MM.1S (cell line): ENCODE results near the gene QPCT.

Experiments used
- DNase-seq: peaks from one replicate; pipeline ENCODE4 v3.0.0-alpha.2; 2015
- H2AFZ ChIP-seq: fragments of 300-600 bp; sonication (generic); 2 replicates; pipeline ENCODE4 v1.6.0; 2016; ENCODE audit warnings: antibody characterized with exemption, low read length
- H3F3A ChIP-seq: fragments of 300-600 bp; sonication (generic); 2 replicates; pipeline ENCODE4 v1.6.1; 2016; ENCODE audit warnings: mild to moderate bottlenecking, antibody characterized with exemption, low read length, moderate library complexity, mixed read lengths; ENCODE audit not compliant: insufficient read depth
- H3K27ac ChIP-seq: fragments of 300-600 bp; sonication (generic); 2 replicates; pipeline ENCODE4 v1.5.1; 2016; ENCODE audit warnings: mild to moderate bottlenecking, low read length
- H3K27me3 ChIP-seq: fragments of 300-600 bp; sonication (generic); replicated peaks from 2 replicates; pipeline ENCODE4 v1.6.0; 2016; ENCODE audit warnings: low read length; ENCODE audit not compliant: insufficient read depth
- H3K36me3 ChIP-seq: fragments of 300-600 bp; sonication (generic); replicated peaks from 2 replicates; pipeline ENCODE4 v1.6.1; 2016; ENCODE audit warnings: mild to moderate bottlenecking, low read length, mixed read lengths; ENCODE audit not compliant: insufficient read depth
- H3K4me1 ChIP-seq: fragments of 300-600 bp; sonication (generic); 2 replicates; pipeline ENCODE4 v1.6.1; 2016; ENCODE audit warnings: low read length, mixed read lengths
- H3K4me2 ChIP-seq: fragments of 300-600 bp; sonication (generic); 2 replicates; pipeline ENCODE4 v1.6.0; 2016; ENCODE audit warnings: low read depth, low read length
- H3K4me3 ChIP-seq: fragments of 300-600 bp; sonication (generic); 2 replicates; pipeline ENCODE4 v1.5.1; 2016; ENCODE audit warnings: low read length, mixed read lengths
- H3K79me2 ChIP-seq: fragments of 300-600 bp; sonication (generic); 2 replicates; pipeline ENCODE4 v1.6.1; 2016; ENCODE audit warnings: mixed run types, low read length, mixed read lengths
- H3K9ac ChIP-seq: fragments of 300-600 bp; sonication (generic); 2 replicates; pipeline ENCODE4 v1.6.1; 2016; ENCODE audit warnings: low read length, mixed read lengths
- H3K9me2 ChIP-seq: fragments of 300-600 bp; sonication (generic); replicated peaks from 2 replicates; pipeline ENCODE4 v1.6.1; 2016; ENCODE audit warnings: mild to moderate bottlenecking, low read length, mixed read lengths; ENCODE audit not compliant: insufficient read depth
- H3K9me3 ChIP-seq: fragments of 300-600 bp; sonication (generic); replicated peaks from 2 replicates; pipeline ENCODE4 v1.6.1; 2016; ENCODE audit warnings: mild to moderate bottlenecking, low read length, mixed read lengths; ENCODE audit not compliant: insufficient read depth
- H4K20me1 ChIP-seq: fragments of 300-600 bp; sonication (generic); 2 replicates; pipeline ENCODE4 v1.6.1; 2016; ENCODE audit warnings: mild to moderate bottlenecking, low read length, moderate library complexity, mixed read lengths; ENCODE audit not compliant: insufficient read depth
- EZH2 ChIP-seq: fragments of 300-600 bp; sonication (generic); optimal IDR thresholded peaks from 2 replicates; pipeline ENCODE3; 2017; ENCODE audit warnings: low read depth, mild to moderate bottlenecking, antibody characterized with exemption, low read length, mixed read lengths
- EZH2phosphoT487 ChIP-seq: fragments of 300-600 bp; sonication (generic); IDR thresholded peaks from 2 replicates; pipeline ENCODE4 v1.6.1; 2018; ENCODE audit warnings: antibody characterized with exemption, low read length
- TF ChIP-seq, protein P1 (sequence below): fragments of 300-600 bp; sonication (generic); IDR thresholded peaks from 2 replicates; pipeline ENCODE4 v1.5.1; 2016; ENCODE audit warnings: antibody characterized with exemption, low read length, mixed read lengths

QPCT gene

DNA sequence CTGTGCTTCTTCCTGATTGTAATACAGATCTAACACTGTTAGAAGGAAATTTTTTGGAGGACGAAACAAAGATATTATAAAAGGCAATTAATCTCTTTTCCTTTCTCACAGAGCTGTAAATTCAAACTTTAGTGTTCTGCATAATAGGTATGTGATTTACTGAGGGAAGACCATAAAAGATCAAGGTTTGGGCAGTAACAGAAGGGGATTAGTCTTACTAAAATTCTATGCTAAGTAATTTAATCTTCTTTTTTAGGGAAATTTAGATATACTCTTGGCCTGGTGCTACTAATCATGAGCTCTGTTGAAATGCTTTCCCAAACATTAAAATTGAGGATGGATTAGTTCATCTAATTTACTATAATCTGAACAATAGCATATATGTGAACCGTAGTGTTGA, 8.8 kb upstream of the QPCT start:
- peak overlapping the region; percentile 66 for H3K4me3 ChIP-seq
- TF ChIP-seq EZH2: no peak
- no peak for TF ChIP-seq EZH2phosphoT487
- TF ChIP-seq, protein P1, sequence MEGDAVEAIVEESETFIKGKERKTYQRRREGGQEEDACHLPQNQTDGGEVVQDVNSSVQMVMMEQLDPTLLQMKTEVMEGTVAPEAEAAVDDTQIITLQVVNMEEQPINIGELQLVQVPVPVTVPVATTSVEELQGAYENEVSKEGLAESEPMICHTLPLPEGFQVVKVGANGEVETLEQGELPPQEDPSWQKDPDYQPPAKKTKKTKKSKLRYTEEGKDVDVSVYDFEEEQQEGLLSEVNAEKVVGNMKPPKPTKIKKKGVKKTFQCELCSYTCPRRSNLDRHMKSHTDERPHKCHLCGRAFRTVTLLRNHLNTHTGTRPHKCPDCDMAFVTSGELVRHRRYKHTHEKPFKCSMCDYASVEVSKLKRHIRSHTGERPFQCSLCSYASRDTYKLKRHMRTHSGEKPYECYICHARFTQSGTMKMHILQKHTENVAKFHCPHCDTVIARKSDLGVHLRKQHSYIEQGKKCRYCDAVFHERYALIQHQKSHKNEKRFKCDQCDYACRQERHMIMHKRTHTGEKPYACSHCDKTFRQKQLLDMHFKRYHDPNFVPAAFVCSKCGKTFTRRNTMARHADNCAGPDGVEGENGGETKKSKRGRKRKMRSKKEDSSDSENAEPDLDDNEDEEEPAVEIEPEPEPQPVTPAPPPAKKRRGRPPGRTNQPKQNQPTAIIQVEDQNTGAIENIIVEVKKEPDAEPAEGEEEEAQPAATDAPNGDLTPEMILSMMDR: no peak
- H2AFZ ChIP-seq: no peak overlapping the region

GRCh38 chr2:37337620-37338280, 6.7 kb upstream of the QPCT start:
- peak overlapping the region; percentile 66 for H3K4me3 ChIP-seq
- H3K9ac ChIP-seq: peak overlapping the region; percentile 92
- peak overlapping the region; percentile 89 for H3K27ac ChIP-seq
- peak overlapping the region; percentile 82 for H3K4me2 ChIP-seq
- H3K9me2 ChIP-seq: no peaks in the 10 kb centered on the region
- H3K4me1 ChIP-seq: peaks cover 50% of the 10 kb centered on the region
- no peaks in the 10 kb centered on the region for H3K9me3 ChIP-seq
- no peaks in the 10 kb centered on the region for H4K20me1 ChIP-seq
- H3F3A ChIP-seq: peaks cover 52% of the 10 kb centered on the region
- TF ChIP-seq EZH2 (no peak), EZH2phosphoT487 (no peak)
- TF ChIP-seq, protein P1: no peak
- no peaks in the 10 kb centered on the region for H3K27me3 ChIP-seq
- H3K79me2 ChIP-seq: peaks cover 100% of the 10 kb centered on the region
- no peak overlapping the region for H2AFZ ChIP-seq
- no peaks in the 10 kb centered on the region for H3K36me3 ChIP-seq
- peak; percentile 55 for DNase-seq

More for the DNA sequence above, 8.8 kb upstream of the QPCT start:
- DNase-seq: peak; percentile 46
- H3K9ac ChIP-seq: peak overlapping the region; percentile 92
- peak overlapping the region; percentile 82 for H3K4me2 ChIP-seq
- H3K4me1 ChIP-seq: peaks cover 51% of the 10 kb centered on the region
- no peaks in the 10 kb centered on the region for H4K20me1 ChIP-seq
- no peaks in the 10 kb centered on the region for H3K27me3 ChIP-seq
- peak overlapping the region; percentile 89 for H3K27ac ChIP-seq
- no peaks in the 10 kb centered on the region for H3K36me3 ChIP-seq
- no peaks in the 10 kb centered on the region for H3K9me2 ChIP-seq
- peaks cover 55% of the 10 kb centered on the region for H3F3A ChIP-seq
- H3K9me3 ChIP-seq: no peaks in the 10 kb centered on the region
- peaks cover 100% of the 10 kb centered on the region for H3K79me2 ChIP-seq

DNA sequence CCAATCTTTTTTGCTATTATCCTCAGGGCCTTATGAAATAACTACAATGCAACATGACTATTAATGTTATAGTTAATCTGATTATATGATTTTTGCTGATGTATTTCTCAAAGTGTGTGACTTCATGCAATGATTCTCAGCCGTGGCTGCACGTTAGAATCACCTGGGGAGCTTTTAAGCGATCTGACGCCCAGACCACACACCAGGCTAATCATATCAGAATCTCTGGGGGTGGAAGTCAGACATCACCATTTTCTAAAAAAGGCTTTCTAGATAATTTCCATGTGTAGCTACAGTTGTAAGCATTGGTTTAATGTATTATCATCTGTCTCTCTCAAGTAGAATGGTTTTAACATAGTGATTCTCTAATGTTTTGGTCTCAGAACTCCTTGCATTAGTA, 5.5 kb upstream of the QPCT start:
- H3K27ac ChIP-seq: no peak overlapping the region
- no peaks in the 10 kb centered on the region for H3K9me3 ChIP-seq
- peak overlapping the region; percentile 82; the same call in 1 of the 2 replicates for H3K4me2 ChIP-seq
- H3F3A ChIP-seq: peaks cover 51% of the 10 kb centered on the region
- no peaks in the 10 kb centered on the region for H3K9me2 ChIP-seq
- no peak overlapping the region for H3K4me3 ChIP-seq
- H3K79me2 ChIP-seq: peaks cover 100% of the 10 kb centered on the region
- H2AFZ ChIP-seq: no peak overlapping the region
- no peaks in the 10 kb centered on the region for H3K36me3 ChIP-seq
- TF ChIP-seq EZH2: no peak
- TF ChIP-seq, protein P1: no peak
- no peak for TF ChIP-seq EZH2phosphoT487
- H3K27me3 ChIP-seq: no peaks in the 10 kb centered on the region
- H3K4me1 ChIP-seq: peaks cover 50% of the 10 kb centered on the region
- no peak overlapping the region for H3K9ac ChIP-seq
- no peaks in the 10 kb centered on the region for H4K20me1 ChIP-seq
- no peak for DNase-seq
